ENCODE results near the gene DMRTB1.

DNA sequence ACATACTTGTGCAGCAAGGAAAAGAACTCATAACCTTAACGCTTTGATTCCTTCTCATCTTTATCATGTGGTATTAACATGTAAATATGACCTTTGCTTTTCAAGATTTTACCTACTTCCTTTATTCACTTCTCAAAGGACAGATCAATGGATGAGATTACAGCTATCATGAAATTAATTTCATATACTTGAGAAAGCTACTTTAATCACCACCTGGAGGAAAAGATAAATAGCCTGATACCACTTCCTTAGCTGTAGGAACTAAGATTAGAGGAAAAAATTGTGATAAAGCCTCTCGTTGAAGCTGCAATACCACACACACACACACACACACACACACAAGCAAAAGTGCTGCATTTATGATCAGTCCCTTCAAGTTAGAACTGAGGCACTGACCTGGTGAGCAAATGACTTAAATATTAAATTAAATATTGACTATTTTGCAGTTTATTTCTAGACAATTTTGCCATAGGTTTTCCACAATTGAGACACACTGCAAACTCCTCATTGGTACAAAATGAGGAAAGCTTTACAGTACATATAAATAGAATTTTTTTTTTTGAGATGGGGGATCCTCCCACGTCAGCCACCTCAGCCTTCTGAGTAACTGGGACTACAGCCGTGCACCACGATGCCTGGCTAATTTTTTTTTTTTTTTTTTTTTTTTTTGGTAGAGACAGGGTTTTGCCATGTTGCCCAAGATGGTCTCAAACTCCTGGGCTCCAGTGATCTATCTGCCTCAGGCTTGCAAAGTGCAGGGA lies 27.2 kb upstream of the DMRTB1 start:
- no peak for TF ChIP-seq CTCF (IDR thresholded peaks at IDR 0.05)
- TF ChIP-seq EZH2 (IDR thresholded peaks at IDR 0.05; ENCODE audit: borderline replicate concordance, insufficient read depth, low read depth, low read length, poor library complexity, severe bottlenecking), result no peak
